ENCODE measurements around the gene MAD1L1. TPM values are rescaled to one million over a fixed set of nuclear protein-coding genes. Genes with fewer than 3 reads are reported as not detected.

The MAD1L1 gene
- total and polyA plus RNA-seq, 4 donors: 43.0 to 54.9 (median 49.9) TPM

DNA sequence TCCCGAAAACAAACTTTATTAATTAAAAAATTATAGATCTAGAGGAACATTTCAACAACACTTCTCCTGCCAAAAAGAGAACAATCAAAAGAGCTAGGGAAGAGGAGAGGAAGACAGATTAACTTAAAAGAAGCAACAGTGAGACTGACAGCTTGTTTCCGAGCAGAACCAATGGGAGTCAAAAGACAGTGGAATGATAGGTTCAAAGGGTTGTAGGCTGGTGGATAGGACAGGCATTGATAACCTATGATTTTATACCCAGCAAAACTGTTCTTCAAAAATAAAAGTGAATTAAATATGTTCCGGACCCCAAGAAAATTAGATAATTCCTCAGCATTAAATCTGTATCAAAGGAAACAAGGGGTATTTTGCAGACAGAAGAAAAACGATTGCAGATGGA, 207.6 kb downstream of the MAD1L1 start:
- Histone ChIP-seq H3K36me3 (ENCODE audit: control insufficient read depth in 4 of 4, insufficient read depth in 4 of 4, low read length in 4 of 4) (no peaks in the 10 kb centered on the region), H3K4me1 (ENCODE audit: control insufficient read depth in 5 of 5, insufficient read depth in 5 of 5, low read length in 5 of 5) (peaks cover 0 to 5% (median 0%) of the 10 kb centered on the region in 5 donors), H3K9me3 (ENCODE audit: control insufficient read depth in 4 of 4, insufficient read depth in 3 of 4, low read length in 3 of 4) (peaks cover 0 to 21% (median 4%) of the 10 kb centered on the region in 4 donors), H3K27ac (ENCODE audit: low read depth in 1 of 2, low read length in 1 of 2) (no peak overlapping the region), H3K27me3 (ENCODE audit: control insufficient read depth in 3 of 3, insufficient read depth in 3 of 3, low read length in 2 of 3) (no peaks in the 10 kb centered on the region), H3K9ac (ENCODE audit: insufficient read depth in 1 of 2, low read length in 2 of 2) (no peak overlapping the region), H3K4me3 (no peak overlapping the region)
- ATAC-seq (ENCODE audit: insufficient read depth, low FRiP score): no peak
- TF ChIP-seq, protein P1, sequence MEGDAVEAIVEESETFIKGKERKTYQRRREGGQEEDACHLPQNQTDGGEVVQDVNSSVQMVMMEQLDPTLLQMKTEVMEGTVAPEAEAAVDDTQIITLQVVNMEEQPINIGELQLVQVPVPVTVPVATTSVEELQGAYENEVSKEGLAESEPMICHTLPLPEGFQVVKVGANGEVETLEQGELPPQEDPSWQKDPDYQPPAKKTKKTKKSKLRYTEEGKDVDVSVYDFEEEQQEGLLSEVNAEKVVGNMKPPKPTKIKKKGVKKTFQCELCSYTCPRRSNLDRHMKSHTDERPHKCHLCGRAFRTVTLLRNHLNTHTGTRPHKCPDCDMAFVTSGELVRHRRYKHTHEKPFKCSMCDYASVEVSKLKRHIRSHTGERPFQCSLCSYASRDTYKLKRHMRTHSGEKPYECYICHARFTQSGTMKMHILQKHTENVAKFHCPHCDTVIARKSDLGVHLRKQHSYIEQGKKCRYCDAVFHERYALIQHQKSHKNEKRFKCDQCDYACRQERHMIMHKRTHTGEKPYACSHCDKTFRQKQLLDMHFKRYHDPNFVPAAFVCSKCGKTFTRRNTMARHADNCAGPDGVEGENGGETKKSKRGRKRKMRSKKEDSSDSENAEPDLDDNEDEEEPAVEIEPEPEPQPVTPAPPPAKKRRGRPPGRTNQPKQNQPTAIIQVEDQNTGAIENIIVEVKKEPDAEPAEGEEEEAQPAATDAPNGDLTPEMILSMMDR (IDR thresholded peaks at IDR 0.05; ENCODE audit: control extremely low read depth, extremely low read depth): no peak
- DNase-seq: no peak
- 78 to 98% methylated on average over 4 of the region's 4 CpGs for WGBS, 2 donors

DNA sequence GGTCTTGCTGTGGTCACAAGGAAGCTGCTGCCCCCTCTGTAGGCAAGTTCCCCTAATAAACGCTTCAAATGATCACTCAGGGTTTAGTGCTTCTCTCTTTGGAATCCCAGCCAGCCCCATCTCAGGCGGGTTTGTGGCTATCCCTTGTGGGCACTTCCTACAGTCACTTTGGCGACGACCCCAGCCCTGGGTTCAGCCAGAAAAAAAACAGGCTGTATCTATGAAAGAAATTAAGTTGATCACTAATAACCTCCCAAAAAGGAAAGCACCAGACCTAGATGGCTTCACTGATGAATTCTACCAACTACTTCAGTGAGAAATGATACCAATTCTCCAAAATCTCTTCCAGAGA, 208.2 kb downstream of the MAD1L1 start:
- TF ChIP-seq, protein P1 (IDR thresholded peaks at IDR 0.05; ENCODE audit: control extremely low read depth, extremely low read depth): no peak
- 77 to 83% methylated on average over 4 of the region's 4 CpGs for WGBS, 2 donors
- ATAC-seq (ENCODE audit: insufficient read depth, low FRiP score): no peak
- H3K36me3 ChIP-seq (ENCODE audit: control insufficient read depth in 4 of 4, insufficient read depth in 4 of 4, low read length in 4 of 4): no peaks in the 10 kb centered on the region
- H3K4me1 ChIP-seq (ENCODE audit: control insufficient read depth in 5 of 5, insufficient read depth in 5 of 5, low read length in 5 of 5): peaks cover 0 to 12% (median 0%) of the 10 kb centered on the region in 5 donors
- peak overlapping the region in 1 of 2 donors; percentile 4 for H3K27ac ChIP-seq (ENCODE audit: low read depth in 1 of 2, low read length in 1 of 2)
- H3K4me3 ChIP-seq: no peak overlapping the region
- H3K9me3 ChIP-seq (ENCODE audit: control insufficient read depth in 4 of 4, insufficient read depth in 3 of 4, low read length in 3 of 4): peaks cover 0 to 21% (median 4%) of the 10 kb centered on the region in 4 donors
- no peaks in the 10 kb centered on the region for H3K27me3 ChIP-seq (ENCODE audit: control insufficient read depth in 3 of 3, insufficient read depth in 3 of 3, low read length in 2 of 3)
- no peak for DNase-seq
- H3K9ac ChIP-seq (ENCODE audit: insufficient read depth in 1 of 2, low read length in 2 of 2): no peak overlapping the region

DNA sequence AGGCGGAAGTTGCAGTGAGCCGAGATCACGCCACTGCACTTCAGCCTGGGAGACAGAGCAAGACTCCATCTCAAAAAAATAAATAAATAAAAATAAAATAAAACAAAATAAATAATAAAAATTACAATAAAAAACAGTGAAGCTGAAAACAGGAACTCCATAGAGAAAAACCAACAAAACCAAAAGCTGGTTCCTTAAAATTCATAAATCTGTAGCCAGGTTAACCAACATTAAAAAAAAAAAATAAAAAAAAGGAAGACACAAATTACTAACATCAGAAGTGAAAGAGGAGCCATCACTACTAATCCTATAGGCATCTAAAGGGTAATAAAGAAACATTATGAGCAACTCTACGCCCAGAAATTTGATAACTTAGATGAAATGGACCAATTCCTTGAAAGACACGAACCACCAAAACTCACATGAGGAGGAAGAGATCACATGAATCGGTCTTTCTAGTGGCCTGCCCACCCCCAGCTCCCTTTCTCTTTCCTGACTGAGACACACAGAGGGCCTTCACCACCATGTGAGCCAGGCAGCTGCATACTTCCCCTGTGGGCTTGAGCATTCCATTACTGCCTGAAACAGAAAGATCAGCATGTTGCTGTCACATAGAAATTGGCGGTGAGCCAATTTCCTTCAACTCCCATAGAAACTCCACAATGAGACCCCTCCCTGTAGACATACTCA, 208.7 kb downstream of the MAD1L1 start:
- Histone ChIP-seq H3K27me3 (ENCODE audit: control insufficient read depth in 3 of 3, insufficient read depth in 3 of 3, low read length in 2 of 3) (no peaks in the 10 kb centered on the region), H3K9me3 (ENCODE audit: control insufficient read depth in 4 of 4, insufficient read depth in 3 of 4, low read length in 3 of 4) (peaks cover 0 to 21% (median 4%) of the 10 kb centered on the region in 4 donors), H3K27ac (ENCODE audit: low read depth in 1 of 2, low read length in 1 of 2) (peak overlapping the region in 1 of 2 donors; percentile 4), H3K4me1 (ENCODE audit: control insufficient read depth in 5 of 5, insufficient read depth in 5 of 5, low read length in 5 of 5) (peaks cover 0 to 15% (median 3%) of the 10 kb centered on the region in 5 donors), H3K9ac (ENCODE audit: insufficient read depth in 1 of 2, low read length in 2 of 2) (no peak overlapping the region), H3K4me3 (no peak overlapping the region), H3K36me3 (ENCODE audit: control insufficient read depth in 4 of 4, insufficient read depth in 4 of 4, low read length in 4 of 4) (no peaks in the 10 kb centered on the region)
- ATAC-seq (ENCODE audit: insufficient read depth, low FRiP score) (no peak), DNase-seq (peak in 2 of 3 donors; percentile 33 to 53)
- TF ChIP-seq, protein P1 (IDR thresholded peaks at IDR 0.05; ENCODE audit: control extremely low read depth, extremely low read depth): no peak
- WGBS, 2 donors: 75 to 80% methylated on average over 7 of the region's 7 CpGs
